GM19463 (cell line): ENCODE measurements around the gene KMO.

Experiments used
- ATAC-seq: cut with Tn5 transposase; IDR thresholded peaks from one replicate; pipeline ENCODE4 v1.9.1; 2021; ENCODE audit warnings: mild to moderate bottlenecking, moderate library complexity; ENCODE audit not compliant: unreplicated experiment

Gene KMO

GRCh38 chr1:241536304-241536703 lies 4.1 kb downstream of the KMO start:
- no peak for ATAC-seq

- no peak for ATAC-seq
Observed at GRCh38 chr1:241536969-241537368, 4.8 kb downstream of the KMO start.

GRCh38 chr1:241542199-241542907 lies 10.2 kb downstream of the KMO start:
- ATAC-seq, result no peak

GRCh38 chr1:241548008-241548407 lies 15.8 kb downstream of the KMO start:
- ATAC-seq, result no peak

GRCh38 chr1:241550318-241550717 lies 18.1 kb downstream of the KMO start:
- ATAC-seq, result no peak

DNA sequence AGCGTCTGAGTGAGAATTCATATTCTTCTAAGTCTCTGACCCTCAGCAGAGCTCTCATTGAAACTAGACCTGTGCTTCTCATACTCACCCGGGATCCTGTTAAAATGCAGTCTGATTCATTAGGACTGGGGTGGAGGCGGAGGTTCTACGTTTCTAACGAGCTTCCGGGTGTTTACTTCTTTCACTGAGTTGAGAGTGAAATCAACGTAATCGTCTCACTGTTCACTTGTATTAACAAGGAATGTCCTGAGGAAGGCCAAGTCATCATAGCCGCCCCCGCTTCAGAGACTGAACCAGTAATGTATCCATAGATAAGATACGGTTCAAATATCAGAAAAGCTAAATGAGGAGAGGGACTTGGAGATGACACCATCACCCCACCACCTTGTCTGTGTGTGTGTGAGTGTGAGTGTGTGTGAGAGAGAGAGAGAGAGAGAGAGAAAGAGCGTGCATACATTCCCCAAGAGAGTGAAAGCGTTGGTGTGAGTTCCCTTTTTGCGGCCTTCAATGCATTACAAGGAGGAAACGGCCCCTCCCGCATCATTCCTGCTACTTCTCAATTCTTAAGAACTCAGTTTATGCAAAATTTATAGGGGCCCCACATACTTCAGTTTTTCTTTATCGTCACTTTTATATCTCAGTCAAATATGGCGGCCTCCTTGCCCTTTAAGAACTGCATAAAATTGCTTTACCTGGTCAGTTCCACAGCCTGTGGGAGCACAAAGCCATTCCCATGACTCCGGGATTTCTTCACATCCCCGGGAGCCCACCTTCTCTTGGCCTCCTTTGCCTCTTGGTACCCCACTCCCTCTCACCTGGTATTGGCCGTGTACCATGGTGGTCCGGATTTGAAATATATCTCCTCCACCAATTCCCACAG lies 19.8 kb downstream of the KMO start:
- ATAC-seq, result peak; percentile 78

- ATAC-seq, result no peak
Observed at GRCh38 chr1:241553886-241554592, 21.9 kb downstream of the KMO start.

DNA sequence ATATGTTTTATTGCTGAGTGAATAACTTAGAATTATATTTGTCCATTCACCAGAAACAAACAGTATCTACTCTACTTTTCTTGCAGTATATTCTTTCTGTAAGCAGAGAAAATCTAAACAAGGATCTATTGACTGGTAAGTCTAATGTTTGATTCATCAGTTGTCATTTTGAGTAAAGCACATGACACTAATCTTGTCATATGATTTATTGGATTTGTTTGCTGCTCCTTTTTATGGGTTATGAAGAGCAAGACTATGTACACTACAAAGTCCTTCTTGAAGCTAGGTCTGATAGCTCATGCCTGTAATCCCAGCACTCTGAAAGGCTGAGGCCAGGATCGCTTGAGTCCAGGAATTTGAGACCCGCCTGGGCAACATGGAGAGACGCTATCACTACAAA lies 23.3 kb downstream of the KMO start:
- no peak for ATAC-seq

GRCh38 chr1:241557031-241557430 lies 24.9 kb downstream of the KMO start:
- no peak for ATAC-seq

DNA sequence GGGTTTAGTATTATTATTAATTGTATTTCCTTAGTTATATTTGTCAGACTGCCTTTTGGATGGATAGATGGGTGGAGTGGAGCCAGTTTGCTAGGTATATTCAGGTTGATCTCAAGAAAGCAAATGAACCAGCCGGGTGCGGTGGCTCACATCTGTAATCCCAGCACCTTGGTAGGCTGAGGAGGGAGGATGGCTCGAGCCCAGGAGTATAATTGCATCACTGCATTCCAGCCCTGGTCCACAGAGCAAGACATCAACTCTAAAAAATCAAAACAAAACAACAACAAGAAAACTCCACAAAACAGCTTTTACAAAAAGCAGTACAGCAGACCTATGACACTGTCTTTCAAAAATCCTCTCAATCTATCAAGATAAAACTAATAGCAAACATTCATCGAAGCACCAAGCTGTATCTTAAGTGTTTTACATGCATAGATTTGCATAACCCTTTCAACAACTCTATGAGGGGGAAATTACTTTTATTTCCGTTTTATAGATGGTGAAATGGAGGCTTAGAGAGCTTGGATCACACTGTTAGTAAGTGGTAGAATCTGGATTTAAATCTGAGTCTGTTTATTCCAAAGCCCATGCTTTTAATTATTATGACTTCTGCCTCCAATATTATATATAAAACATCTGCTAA lies 25.5 kb downstream of the KMO start:
- no peak for ATAC-seq

- ATAC-seq, result no peak
Observed at GRCh38 chr1:241560146-241560848, 28.1 kb downstream of the KMO start.

GRCh38 chr1:241560849-241561187 lies 28.6 kb downstream of the KMO start:
- no peak for ATAC-seq

DNA sequence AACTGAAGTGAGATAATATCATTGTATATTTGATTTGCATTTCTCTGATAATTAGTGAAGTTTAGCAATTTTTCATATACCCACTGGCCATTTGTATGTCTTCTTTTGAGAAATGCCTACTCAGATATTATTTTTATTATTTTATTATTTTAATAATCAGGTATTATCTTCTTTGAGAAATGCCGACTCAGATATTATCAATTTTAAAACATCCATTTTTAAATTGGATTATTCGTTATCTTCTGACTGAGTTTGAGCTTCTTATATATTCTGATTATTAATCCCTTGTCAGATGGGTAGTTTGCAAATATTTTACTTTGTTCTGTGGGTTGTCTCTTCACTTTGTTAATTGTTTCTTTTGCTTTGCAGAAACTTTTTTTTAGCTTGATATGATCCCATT lies 37.7 kb downstream of the KMO start:
- ATAC-seq, result no peak

DNA sequence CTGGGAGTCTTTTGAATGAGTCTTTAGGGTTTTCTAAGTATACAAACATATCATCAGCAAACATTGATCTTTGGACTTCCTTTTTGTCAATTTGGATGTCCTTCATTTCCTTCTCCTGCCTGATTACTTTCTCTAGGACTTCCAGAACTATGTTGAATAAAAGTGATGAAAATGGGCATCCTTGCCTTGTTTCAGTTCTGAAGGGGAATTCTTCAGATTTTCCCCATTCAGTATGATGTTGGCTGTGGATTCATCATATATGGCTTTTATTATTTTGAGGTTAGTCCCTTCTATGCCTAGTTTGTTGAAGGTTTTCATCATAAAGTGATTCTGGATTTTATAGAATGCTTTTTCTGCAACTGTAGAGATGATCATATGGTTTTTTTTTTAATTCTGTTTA lies 42.0 kb downstream of the KMO start:
- no peak for ATAC-seq

DNA sequence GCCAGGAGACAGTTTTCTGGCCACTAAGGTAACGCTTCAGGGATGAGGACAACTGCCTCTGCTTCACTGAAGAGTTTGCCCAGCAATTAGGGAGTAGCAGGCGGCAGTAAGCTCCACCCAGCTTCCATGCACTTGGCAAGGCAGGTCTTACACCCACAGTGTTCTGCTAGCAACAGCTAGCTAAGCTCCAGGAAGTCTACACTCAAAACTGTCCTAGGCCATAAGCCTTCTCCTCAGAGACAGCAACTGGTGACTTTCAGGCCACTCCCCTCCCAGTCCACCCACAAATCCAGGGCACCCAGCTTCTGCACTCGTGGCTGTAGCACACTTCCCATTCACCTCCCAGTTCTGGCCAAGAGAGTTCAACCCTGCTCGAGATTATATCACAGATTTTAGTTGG lies 47.3 kb downstream of the KMO start:
- peak; percentile 50 for ATAC-seq

DNA sequence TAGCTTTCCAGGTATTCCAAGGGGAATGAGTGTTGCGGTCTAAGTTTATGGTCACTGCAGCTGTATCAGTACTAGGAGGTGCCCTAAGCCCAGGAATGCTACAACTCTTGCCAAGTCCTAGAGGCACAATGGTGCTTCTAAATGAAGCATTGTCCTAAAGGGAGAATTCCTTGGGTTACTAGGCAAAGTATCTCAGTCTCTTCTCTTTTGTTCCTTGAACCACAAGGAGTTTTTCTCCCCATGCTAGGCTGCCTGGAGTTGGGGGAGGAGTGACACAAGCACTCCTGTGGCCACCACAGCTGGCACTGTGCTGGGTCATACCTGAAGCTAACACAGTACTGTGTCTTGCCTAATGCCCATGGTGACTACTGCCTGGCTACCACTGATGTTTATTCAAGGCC lies 50.7 kb downstream of the KMO start:
- ATAC-seq, result no peak

- ATAC-seq, result no peak
Observed at GRCh38 chr1:241586905-241587512, 54.8 kb downstream of the KMO start.

DNA sequence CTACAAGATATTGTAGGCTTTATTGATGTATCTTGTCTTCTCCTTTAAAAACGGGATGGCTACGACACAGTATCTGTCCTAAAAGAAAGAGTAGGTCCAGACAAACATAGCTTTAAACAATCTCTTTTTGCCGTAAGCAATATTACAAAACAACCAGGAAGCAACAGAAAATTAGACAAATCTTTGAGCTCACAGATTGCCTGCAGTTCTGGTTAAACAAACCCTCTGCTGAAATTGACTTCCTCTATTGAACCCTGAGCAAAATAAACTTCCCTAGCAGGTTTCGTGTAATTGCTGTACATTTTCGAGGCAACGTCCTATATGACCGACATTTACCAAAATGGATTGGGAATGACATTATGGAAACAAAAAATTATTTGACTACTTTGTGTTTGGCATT lies 57.3 kb downstream of the KMO start:
- no peak for ATAC-seq

- no peak for ATAC-seq
Observed at GRCh38 chr1:241590719-241591118, 58.5 kb downstream of the KMO start.

DNA sequence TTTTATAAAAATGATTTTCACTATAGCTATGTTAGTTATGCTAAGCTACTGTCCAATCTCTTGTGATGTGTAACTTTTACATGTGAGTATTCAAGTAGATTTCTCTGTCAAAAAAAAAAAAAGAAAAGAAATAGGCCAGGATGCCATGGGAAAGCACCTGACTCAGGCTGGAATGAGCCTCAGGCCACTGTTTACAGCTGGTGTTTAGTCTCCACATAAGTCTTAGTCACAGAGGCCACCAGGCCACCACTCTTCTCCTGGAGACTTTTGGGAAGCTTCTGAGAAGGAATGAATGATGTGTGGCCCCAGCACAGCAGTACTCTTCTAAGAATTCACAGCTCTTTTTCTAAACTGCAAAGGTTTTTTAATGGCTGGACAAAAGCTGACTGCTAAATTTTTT lies 59.1 kb downstream of the KMO start:
- no peak for ATAC-seq
